ENCODE measurements around the gene USP53.
A peak's percentile ranks its signal among the peaks of the same experiment; 100 is the strongest.
"Not testable (repeated sequence)": the region's sequence is repeated elsewhere in the genome, so short reads cannot be mapped to it uniquely, and the experiment has no call there.

Gene USP53

DNA sequence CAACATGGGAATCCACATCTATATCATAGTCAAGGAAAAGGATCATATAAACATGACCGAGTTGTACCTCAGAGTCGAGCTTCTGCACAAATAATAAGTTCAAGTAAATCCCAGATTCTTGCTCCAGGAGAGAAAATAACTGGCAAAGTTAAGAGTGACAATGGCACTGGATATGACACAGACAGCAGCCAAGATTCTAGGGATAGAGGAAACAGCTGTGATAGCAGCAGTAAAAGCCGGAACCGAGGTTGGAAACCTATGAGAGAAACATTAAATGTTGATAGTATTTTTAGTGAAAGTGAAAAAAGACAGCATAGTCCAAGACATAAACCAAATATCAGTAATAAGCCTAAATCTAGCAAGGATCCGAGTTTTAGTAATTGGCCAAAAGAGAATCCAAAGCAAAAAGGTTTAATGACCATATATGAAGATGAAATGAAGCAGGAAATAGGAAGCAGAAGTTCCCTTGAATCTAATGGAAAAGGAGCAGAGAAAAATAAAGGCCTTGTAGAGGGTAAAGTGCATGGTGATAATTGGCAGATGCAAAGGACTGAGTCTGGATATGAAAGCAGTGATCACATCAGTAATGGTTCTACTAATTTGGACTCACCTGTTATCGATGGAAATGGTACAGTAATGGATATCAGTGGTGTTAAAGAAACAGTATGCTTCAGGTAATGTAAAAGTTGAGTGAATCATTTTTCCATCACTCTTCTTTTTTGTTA is 59.0 kb downstream of the USP53 start:
- DNase-seq (ENCODE audit: low spot score) = no peak

DNA sequence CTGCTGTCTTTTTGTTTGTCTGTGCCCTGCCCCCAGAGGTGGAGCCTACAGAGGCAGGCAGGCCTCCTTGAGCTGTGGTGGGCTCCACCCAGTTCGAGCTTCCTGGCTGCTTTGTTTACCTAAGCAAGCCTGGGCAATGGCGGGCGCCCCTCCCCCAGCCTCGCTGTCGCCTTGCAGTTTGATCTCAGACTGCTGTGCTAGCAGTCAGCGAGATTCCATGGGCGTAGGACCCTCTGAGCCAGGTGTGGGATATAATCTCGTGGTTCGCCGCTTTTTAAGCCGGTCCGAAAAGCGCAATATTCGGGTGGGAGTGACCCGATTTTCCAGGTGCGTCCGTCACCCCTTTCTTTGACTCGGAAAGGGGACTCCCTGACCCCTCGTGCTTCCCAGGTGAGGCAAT is 67.0 kb downstream of the USP53 start:
- DNase-seq (ENCODE audit: low spot score) = not testable (repeated sequence)

- DNase-seq (ENCODE audit: low spot score) = not testable (repeated sequence)
Observed at GRCh38 chr4:119279945-119280344, 67.4 kb downstream of the USP53 start.

DNA sequence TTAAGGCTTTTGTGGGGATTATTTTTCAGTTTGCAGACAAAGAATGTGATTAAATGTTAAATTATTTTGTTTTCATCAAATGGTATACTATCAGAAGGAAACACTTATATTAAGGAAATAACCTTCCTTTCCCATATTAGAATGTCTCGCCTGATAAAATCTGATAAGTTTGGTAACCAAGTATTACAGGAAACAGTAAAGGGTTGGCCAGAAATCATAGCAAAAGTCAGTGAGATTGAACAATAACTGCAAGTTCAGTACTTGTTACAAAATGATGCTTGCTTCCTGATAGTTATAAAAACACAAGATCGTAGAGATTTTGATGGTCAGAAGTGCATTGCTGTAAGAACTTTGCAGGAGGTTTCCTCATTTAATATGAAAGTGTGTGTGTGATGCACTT is 68.9 kb downstream of the USP53 start:
- no peak for DNase-seq (ENCODE audit: low spot score)

DNA sequence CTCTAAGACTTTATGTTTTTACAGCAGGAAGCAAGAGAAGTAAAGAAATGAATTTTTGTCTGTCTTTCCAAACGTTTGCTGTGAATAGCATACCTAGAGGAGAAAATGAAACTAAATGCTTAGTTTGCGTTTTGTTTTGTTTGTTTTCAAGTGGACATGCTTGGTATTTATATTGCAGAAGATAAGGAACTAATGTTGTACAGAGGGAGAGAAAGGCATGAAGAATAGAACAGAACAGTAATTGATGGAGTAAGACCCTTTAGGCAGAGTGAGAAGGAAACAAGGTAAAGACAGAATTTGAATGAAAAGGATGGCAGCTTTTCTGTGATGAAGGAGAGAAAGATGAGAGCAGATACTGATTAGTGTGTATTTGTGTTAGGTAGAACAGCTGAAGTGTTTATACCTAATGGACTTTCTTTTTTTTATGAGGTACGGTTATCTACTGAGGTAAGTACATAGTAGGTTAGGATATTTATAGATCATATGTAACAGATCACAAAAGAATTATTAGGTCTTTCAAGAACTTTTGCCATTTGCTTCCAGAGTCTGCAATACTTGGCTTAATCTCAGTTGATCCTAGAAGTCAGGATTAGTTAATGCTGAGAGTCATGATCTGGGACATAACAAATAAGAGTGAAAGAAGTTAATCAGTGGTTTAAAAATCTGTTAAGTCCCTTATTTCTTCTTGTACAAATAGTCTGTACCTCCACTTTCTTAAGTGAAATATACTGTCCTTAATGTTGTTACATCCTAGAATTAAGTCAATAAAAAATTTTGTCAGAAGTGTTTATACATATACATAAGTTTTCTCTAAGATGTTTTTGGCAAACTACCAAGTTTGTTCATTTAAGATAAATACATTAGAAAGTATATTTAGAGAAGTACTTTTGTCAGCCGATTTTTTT is 72.6 kb downstream of the USP53 start:
- DNase-seq (ENCODE audit: low spot score) = peak; percentile 19

GRCh38 chr4:119286377-119287002 is 74.0 kb downstream of the USP53 start:
- peak; percentile 60 for DNase-seq (ENCODE audit: low spot score)

DNA sequence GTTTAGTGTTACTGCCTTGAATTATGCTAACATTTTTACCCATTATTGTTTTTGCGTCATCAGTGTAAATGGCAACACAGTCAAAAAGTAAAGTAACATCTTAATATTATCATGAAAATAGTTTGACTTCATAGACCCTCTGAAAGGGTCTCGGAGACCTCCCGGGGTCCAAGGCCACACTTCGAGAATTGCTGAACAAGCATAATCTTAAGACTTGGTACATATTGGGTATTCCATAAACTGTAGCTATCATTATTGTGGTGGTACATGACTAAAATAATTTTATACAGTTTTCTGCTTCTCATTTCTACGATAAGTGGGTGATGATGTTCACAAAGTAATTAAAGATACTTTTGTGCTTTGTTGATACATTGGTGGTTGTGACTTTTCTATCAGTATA is 76.8 kb downstream of the USP53 start:
- DNase-seq (ENCODE audit: low spot score) = no peak

DNA sequence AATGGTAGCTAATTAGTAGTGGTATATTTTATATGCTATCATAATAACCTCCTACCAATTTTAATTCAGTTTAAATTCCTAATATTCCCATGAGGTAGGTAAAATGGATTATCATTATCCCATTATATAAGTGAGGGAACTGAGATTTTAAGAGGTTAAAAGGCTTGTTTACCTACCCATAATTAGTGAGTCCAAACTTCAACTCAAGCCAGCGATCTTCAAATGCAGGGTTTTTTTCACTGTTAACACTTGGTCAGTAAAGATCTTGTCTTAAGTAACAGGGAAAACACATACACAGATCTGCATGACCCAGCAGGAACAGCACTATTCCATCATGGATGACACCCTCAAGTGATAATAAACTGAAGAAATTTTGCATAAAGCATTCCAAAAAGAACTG is 78.1 kb downstream of the USP53 start:
- DNase-seq (ENCODE audit: low spot score) = no peak

- no peak for DNase-seq (ENCODE audit: low spot score)
Observed at GRCh38 chr4:119296356-119296755, 83.8 kb downstream of the USP53 start.

DNA sequence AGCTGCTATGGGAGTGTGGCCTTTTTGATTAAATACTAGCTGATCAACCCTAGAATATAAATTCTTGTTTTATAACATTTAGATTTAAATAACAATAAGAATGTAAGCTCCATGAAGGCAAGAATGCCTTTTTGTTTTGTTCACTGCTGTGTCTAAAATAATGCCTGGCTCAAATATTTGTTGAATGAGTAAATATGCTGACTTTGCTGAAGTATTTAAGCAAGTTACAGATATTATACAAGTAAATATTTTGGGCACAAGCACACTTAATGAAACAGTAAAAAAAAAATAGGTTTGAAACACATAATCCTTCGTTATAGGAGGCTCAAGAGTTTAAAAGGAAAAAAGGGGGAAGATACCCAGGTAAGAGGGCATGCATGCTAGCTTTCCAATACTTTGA is 85.3 kb downstream of the USP53 start:
- DNase-seq (ENCODE audit: low spot score) = no peak

- DNase-seq (ENCODE audit: low spot score) = peak; percentile 7
Observed at GRCh38 chr4:119299260-119299671, 86.8 kb downstream of the USP53 start.

- peak; percentile 47 for DNase-seq (ENCODE audit: low spot score)
Observed at GRCh38 chr4:119299741-119300100, 87.2 kb downstream of the USP53 start.

DNA sequence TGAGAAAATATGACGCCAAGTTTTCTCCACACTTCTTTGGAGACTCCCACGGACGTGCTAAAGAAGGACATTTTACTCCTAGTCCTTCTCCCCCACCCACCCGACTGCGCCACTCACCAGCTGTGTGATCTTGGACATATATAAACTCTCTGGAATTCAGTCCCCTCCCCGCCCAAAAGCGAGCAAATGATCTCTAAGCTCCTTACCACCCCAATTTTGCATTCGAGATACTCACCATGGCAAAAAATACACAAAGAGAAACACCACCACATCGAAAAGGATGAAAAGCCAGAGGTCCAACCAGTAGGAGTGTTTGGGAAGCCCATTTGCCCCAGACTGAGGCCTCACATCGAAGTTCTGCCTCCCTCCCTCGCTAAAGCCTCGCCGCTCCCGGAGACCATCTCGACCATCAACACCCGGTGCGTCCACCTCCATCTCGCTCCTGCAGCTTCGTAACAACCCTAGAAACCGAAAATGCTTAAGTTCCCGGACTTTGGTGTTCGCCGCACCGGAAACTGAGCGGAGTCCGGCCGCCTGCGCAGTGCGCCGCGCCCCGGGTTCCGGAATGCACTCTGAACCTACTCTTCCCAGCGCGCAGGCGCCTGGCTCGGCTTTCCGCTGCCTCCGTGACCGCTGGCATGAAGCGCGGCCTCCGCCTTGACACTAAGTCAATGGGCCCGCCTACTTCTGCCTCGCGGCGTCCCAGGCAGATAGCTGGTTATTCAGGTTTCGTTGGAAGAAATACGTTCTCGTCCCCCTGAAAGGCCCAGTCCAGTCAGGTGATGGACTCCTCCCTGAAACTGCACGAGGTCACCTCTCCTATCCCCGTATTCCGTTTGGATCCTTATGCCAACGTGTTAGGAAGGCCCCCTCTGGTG is 87.8 kb downstream of the USP53 start:
- peak; percentile 82 for DNase-seq (ENCODE audit: low spot score)

GRCh38 chr4:119302073-119302832 is 89.7 kb downstream of the USP53 start:
- DNase-seq (ENCODE audit: low spot score) = no peak

GRCh38 chr4:119303587-119304305 is 91.2 kb downstream of the USP53 start:
- DNase-seq (ENCODE audit: low spot score) = no peak

DNA sequence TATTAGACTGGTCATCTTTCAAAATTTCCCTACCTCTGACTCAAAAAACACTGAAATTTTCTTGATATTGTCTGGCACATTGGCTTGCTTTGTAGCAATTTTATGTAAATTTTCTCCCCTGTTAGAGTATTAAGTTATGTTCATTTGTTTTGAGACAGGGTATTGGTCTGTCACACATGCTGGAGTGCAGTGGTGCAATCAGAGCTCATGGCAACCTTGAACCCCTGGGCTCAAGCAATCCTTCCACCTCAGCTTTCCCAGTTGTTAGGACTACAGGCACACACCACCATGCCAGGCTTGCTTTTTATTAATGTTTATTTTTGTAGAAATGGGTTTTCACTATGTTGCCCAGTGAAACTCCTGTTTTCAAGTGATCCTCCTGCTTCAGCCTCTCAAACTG is 91.9 kb downstream of the USP53 start:
- no peak for DNase-seq (ENCODE audit: low spot score)

DNA sequence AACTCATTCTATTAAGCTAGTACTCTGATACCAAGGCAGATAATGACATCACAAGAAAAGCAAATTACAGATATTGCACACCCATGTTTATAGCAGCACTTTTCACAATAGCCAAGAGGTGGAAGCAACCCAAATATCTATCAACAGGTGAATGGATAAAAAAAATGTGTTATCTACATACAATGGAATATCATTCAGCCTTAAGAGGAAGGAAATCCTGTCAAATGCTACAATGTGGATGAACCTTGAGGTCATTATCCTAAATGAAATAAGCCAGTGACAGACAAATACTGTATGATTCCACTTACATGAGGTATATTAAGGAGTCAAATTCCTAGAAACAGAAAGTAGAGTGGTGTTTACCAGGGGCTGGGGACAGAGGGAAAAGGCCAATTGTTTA is 95.1 kb downstream of the USP53 start:
- no peak for DNase-seq (ENCODE audit: low spot score)

DNA sequence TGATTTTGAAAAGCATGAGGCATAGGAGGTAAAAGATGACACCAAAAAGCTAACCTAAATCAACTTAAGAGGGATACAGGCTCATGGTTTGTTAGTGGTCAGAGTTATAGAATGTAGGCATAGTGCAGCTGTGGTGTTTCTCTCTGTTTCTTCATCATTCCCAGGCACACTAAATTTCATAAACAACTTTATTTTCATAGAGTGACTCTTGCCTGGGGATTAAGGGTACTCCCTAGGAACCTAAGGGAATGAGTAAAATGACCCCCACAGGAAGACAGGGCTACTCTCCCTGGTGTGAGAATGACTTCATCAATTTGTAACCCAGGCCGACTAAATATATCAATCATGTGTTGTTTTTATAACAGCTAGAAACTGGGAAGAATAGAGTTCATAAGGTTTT is 98.3 kb downstream of the USP53 start:
- no peak for DNase-seq (ENCODE audit: low spot score)

GRCh38 chr4:119313237-119313636 is 100.7 kb downstream of the USP53 start:
- DNase-seq (ENCODE audit: low spot score) = no peak

DNA sequence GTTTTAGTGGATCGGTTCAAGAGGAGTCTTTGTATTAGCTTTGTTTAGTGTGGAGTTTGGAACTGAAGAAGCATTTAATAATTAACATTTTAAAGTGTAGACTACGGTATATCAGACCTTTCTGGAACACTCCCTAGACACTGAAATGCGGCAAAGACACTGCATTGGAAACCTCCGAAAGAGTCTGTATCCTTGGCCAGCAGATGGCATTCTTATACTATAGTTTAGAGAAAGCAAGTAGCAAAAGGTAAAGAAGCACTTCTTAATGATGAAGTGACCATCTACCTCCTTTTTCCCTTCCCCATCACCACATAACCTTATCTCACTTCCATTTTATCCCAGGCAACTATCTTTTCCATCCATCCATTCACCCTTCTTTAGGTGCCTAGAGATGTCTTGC is 101.8 kb downstream of the USP53 start:
- DNase-seq (ENCODE audit: low spot score) = no peak

GRCh38 chr4:119315036-119315435 is 102.5 kb downstream of the USP53 start:
- no peak for DNase-seq (ENCODE audit: low spot score)

All from hematopoietic multipotent progenitor cell treated with erythropoietin and hydrocortisone succinate and interleukin-3 and kit ligand, for 15 days (in vitro differentiated cells).